A549 (cell line): ENCODE measurements around the gene RNF38.

Source experiments
- CBX8 ChIP-seq: fragments of 200-600 bp; sonication (generic); IDR thresholded peaks from 2 replicates; pipeline ENCODE4 v1.6.1; 2016
- JUN ChIP-seq, 2 experiments: fragments of >200 bp; sonication (Bioruptor Twin); formaldehyde crosslinking; IDR thresholded peaks; 2 replicates in 1 of 2; 3 replicates in 1 of 2; pipeline ENCODE4 v1.6.1; 2016 to 2017
- POLR2A ChIP-seq: IDR thresholded peaks from 2 replicates; pipeline ENCODE4 v1.6.1; 2012; ENCODE audit warnings: mild to moderate bottlenecking, low read length
- RAD21 ChIP-seq, 2 experiments: fragments of >200 bp in 1 of 2; sonication (Bioruptor Twin) in 1 of 2; formaldehyde crosslinking in 1 of 2; IDR thresholded peaks in 1 of 2; conservative IDR thresholded peaks in 1 of 2; 2 replicates in 1 of 2; 3 replicates in 1 of 2; pipeline ENCODE4 v1.6.1; 2012 to 2018; ENCODE audit warnings: inconsistent platforms in 1 of 2
- ZNF302 ChIP-seq: fragments of 250-450 bp; sonication (Bioruptor Pico); IDR thresholded peaks from 2 replicates; pipeline ENCODE4 v1.9.0; 2021; ENCODE audit warnings: inconsistent platforms, mild to moderate bottlenecking, moderate library complexity
- TF ChIP-seq, protein P1 (sequence below): IDR thresholded peaks from 2 replicates; pipeline ENCODE4 v1.6.1; 2012
- TF ChIP-seq, protein P2 (sequence below): fragments of >200 bp; sonication (Bioruptor Twin); formaldehyde crosslinking; IDR thresholded peaks from 3 replicates; pipeline ENCODE4 v1.5.1; 2016
- TF ChIP-seq, protein P3 (sequence below): fragments of 250-450 bp; sonication (Bioruptor Pico); IDR thresholded peaks from 2 replicates; pipeline ENCODE4 v1.5.0; 2021; ENCODE audit warnings: mild to moderate bottlenecking, moderate library complexity, borderline replicate concordance

DNA sequence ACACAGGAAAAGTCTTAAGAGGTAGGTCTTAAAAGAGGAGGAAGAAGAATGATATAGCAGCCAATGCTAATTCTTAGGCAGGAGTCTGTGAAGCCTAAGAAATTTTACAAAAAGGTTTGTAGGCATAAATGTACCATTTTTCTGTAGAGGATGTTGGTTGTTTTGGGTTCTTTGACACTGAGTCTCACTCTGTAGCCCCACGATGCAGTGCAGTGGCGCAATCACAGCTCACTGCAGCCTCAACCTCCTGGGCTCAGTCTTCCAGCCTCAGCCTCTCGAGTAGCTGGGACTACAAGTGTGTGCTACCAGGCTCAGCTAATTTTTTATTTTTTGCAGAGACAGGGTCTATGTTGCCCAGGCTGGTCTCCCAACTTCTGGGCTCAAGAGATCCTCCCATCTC is 37.7 kb upstream of the RNF38 start:
- TF ChIP-seq, protein P1, sequence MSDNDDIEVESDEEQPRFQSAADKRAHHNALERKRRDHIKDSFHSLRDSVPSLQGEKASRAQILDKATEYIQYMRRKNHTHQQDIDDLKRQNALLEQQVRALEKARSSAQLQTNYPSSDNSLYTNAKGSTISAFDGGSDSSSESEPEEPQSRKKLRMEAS: no peak
- TF ChIP-seq RAD21 (conservative IDR thresholded peaks at IDR 0.05 in 1 of 2, IDR thresholded peaks at IDR 0.05 in 1 of 2) (no peak), POLR2A (no peak), ZNF302 (CRISPR knock-in tag) (no peak), JUN (IDR thresholded peaks at IDR 0.05) (no peak), CBX8 (no peak)
- TF ChIP-seq, protein P2, sequence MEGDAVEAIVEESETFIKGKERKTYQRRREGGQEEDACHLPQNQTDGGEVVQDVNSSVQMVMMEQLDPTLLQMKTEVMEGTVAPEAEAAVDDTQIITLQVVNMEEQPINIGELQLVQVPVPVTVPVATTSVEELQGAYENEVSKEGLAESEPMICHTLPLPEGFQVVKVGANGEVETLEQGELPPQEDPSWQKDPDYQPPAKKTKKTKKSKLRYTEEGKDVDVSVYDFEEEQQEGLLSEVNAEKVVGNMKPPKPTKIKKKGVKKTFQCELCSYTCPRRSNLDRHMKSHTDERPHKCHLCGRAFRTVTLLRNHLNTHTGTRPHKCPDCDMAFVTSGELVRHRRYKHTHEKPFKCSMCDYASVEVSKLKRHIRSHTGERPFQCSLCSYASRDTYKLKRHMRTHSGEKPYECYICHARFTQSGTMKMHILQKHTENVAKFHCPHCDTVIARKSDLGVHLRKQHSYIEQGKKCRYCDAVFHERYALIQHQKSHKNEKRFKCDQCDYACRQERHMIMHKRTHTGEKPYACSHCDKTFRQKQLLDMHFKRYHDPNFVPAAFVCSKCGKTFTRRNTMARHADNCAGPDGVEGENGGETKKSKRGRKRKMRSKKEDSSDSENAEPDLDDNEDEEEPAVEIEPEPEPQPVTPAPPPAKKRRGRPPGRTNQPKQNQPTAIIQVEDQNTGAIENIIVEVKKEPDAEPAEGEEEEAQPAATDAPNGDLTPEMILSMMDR: no peak
- TF ChIP-seq, protein P3, sequence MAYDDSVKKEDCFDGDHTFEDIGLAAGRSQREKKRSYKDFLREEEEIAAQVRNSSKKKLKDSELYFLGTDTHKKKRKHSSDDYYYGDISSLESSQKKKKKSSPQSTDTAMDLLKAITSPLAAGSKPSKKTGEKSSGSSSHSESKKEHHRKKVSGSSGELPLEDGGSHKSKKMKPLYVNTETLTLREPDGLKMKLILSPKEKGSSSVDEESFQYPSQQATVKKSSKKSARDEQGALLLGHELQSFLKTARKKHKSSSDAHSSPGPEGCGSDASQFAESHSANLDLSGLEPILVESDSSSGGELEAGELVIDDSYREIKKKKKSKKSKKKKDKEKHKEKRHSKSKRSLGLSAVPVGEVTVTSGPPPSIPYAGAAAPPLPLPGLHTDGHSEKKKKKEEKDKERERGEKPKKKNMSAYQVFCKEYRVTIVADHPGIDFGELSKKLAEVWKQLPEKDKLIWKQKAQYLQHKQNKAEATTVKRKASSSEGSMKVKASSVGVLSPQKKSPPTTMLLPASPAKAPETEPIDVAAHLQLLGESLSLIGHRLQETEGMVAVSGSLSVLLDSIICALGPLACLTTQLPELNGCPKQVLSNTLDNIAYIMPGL (CRISPR knock-in tag): no peak
